Transverse colon (tissue), 4 donors: Measurements from ENCODE around the gene SPDYE2.
"Not testable (repeated sequence)": the region's sequence is repeated elsewhere in the genome, so short reads cannot be mapped to it uniquely, and the experiment has no call there.

Experiments
- POLR2A ChIP-seq: fragments of 450-650 bp; IDR thresholded peaks from one replicate; pipeline ENCODE4 v1.6.1; 2016; ENCODE audit warnings: antibody characterized with exemption, mild to moderate bottlenecking, moderate library complexity
- POLR2AphosphoS5 ChIP-seq, 3 donors: sonication (generic); formaldehyde crosslinking; IDR thresholded peaks; one replicate each; pipeline ENCODE4 v1.6.1; 2016; ENCODE audit warnings: antibody characterized with exemption in 3 of 3
- TF ChIP-seq, protein P1 (sequence below), 5 experiments: fragments of 200-600 bp in 3 of 5; fragments of 450-650 bp in 2 of 5; sonication (generic) in 3 of 5; IDR thresholded peaks; 1 replicate in 2 of 5; 2 replicates in 3 of 5; pipeline ENCODE4 v1.5.1; 2016 to 2017; ENCODE audit warnings: antibody characterized with exemption in 5 of 5, inconsistent platforms in 3 of 5, mild to moderate bottlenecking in 2 of 5, moderate library complexity in 1 of 5

DNA sequence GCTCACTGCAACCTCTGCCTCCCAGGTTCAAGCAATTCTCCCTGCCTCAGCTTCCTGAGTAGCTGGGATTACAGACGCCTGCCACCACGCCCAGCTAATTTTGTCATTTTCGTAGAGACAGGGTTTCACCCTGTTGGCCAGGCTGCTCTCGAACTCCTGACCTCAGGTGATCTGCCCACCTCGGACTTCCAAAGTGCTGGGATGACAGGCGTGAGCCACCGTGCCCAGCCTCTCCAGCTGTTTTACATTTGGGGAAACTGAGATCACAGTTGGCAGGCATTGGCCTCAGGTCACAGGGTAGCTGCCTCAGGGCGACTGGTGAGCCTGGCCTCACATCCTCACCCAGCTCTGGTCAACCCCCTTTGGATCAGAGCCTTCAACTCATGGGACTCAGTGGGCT, 40.5 kb upstream of the SPDYE2 start:
- TF ChIP-seq, protein P1, sequence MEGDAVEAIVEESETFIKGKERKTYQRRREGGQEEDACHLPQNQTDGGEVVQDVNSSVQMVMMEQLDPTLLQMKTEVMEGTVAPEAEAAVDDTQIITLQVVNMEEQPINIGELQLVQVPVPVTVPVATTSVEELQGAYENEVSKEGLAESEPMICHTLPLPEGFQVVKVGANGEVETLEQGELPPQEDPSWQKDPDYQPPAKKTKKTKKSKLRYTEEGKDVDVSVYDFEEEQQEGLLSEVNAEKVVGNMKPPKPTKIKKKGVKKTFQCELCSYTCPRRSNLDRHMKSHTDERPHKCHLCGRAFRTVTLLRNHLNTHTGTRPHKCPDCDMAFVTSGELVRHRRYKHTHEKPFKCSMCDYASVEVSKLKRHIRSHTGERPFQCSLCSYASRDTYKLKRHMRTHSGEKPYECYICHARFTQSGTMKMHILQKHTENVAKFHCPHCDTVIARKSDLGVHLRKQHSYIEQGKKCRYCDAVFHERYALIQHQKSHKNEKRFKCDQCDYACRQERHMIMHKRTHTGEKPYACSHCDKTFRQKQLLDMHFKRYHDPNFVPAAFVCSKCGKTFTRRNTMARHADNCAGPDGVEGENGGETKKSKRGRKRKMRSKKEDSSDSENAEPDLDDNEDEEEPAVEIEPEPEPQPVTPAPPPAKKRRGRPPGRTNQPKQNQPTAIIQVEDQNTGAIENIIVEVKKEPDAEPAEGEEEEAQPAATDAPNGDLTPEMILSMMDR (IDR thresholded peaks at IDR 0.05), result not testable (repeated sequence)
- not testable (repeated sequence) for TF ChIP-seq POLR2A; POLR2AphosphoS5 (IDR thresholded peaks at IDR 0.05)
